ENCODE measurements around the gene CASS4. TPM values are rescaled to one million over a fixed set of nuclear protein-coding genes. Genes with fewer than 3 reads are reported as not detected.
A peak's percentile ranks its signal among the peaks of the same experiment; 100 is the strongest.

The CASS4 gene
- total RNA-seq, 1 experiment from 2014 or later = 0.51 TPM

DNA sequence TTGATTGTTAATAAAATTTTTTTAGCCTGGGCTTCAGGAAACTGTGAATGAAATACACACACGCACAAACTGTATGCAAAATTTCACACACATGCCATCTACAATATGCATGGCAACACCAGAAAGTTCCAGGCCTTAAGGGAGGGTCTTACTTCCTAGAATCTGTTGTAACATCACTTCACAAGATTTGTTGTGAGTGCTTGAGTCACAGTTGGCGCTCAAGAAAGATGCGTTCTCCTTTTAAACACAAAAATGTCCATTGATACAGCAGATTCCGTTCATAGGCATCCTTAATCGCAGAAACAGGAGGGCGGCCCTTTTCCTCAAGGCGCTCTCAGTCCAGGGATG lies 55.9 kb downstream of the CASS4 start:
- in situ Hi-C loops (cut with HindIII; ENCODE audit: low sequenced_read_pairs) = no loop called here
- no peak for DNase-seq (ENCODE audit: low spot score)

DNA sequence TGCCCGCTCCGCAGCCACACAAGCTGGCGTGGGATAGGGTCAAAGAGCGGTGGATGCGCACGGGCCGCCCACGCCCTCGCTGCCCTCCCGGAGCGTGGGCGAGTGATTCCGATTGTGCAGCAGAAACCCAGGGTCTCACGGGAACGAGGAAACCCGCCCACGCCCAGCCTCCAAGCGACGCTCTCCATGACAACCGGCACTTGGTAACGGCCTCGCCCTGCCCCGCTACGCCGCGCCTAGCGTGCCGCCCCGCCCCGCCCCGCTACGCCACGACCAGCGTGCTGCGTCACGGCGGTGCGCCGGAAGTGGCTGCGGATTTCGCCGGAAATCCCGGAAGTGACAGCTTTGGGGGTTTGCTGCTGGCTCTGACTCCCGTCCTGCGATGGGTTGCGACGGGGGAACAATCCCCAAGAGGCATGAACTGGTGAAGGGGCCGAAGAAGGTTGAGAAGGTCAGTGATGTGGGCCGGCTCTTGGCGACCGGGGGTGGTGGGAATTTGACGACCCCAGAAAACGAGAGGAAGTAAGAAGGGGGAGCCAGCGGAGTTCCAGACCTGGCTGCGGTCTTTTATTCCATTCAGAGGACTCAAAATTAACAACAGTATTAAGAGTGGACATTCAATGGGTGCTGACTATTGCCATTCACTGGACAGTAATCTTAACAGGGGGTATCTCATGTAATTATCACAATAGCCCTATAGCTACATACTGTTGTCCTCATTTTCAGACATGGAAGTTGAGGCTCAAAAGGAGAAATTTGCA lies 56.4 kb downstream of the CASS4 start, which contains the start of gene RTF2:
Gene RTF2, plus strand, starts transcription at position 312 of the 761 bp plus-strand sequence. Its CDS starts 71 bp downstream, at position 383.
- DNase-seq (ENCODE audit: low spot score) = peak; percentile 94
- in situ Hi-C loops (cut with HindIII; ENCODE audit: low sequenced_read_pairs) = no loop called here

DNA sequence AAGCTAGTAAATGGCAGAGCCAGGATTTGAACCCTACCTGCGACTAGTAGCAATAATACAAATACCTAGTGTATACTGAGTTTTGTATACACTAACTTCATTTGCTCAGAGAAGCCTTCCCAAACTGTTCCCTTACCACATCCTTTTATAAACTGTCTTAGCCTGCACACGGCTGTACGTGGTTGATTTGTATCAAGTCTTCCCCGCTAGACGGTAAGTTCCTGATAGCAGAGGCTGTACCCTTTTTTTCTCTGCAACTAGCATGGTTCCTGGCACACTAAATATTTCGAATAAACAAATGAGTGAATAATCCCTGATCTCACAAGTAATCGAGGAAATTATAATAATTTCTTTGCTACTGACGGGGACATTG lies 57.0 kb downstream of the CASS4 start:
- in situ Hi-C loops (cut with HindIII; ENCODE audit: low sequenced_read_pairs) = no loop called here
- DNase-seq (ENCODE audit: low spot score) = no peak

DNA sequence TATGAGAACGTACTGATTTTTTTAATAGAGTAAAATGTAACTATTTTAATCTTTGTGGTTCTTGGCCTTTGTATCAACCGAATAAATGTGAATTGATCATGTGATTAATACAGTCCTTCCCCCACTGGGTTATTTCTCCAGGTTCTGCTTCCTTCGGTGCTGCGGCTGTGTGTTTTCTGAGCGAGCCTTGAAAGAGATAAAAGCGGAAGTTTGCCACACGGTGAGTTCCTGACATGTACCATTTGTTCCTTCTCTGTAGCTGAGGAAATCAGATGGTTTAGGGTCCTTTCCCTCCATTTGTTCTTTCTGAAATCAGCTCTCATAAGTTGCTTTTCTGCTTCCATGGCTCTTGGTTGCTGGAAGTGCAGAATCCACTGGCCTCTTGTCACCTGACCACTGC lies 71.9 kb downstream of the CASS4 start:
- no peak for DNase-seq (ENCODE audit: low spot score)
- in situ Hi-C loops (cut with HindIII; ENCODE audit: low sequenced_read_pairs) = no loop called here

DNA sequence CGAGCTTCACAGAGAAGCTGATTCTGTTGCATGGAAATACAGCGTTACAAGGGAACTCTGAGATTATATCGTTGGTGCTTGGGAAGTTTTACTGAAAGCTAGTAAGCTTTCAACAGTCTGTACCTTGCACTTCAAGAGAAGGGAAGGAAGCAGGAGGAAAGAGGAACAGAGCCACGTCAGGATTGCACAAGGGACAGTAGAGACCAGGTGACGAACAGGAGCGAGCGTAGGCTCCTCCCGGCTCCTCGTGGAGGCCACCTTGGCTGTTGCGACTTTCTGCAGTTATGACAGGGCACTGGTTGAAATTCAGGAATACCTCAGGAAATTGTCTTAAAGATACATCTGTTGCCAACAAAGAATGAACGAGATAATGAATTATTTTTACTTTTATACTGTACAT lies 75.2 kb downstream of the CASS4 start:
- DNase-seq (ENCODE audit: low spot score) = no peak

DNA sequence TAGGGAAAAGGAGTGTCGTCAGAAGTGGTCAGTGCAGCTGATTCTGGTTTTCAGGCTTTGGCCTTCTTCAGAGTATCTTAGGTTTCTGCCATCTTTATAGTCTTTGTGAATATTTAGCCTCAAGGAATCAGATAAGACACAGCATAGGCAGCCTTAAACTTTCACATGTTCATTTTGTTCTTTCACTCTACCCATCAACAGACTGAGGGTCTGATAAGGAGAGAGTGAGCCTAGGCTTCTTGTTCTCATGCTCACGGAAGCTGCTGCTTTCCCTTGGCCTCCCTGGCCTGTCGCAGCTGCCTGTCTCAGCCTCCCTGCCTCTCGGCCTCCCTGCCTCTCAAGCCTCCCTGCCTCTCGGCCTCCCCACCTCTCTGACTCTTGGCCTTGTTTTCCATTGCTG lies 76.5 kb downstream of the CASS4 start:
- in situ Hi-C loops (cut with HindIII; ENCODE audit: low sequenced_read_pairs) = no loop called here
- no peak for DNase-seq (ENCODE audit: low spot score)

More for the DNA sequence above, 75.2 kb downstream of the CASS4 start:
- in situ Hi-C loops (cut with HindIII; ENCODE audit: low sequenced_read_pairs) = no loop called here

DNA sequence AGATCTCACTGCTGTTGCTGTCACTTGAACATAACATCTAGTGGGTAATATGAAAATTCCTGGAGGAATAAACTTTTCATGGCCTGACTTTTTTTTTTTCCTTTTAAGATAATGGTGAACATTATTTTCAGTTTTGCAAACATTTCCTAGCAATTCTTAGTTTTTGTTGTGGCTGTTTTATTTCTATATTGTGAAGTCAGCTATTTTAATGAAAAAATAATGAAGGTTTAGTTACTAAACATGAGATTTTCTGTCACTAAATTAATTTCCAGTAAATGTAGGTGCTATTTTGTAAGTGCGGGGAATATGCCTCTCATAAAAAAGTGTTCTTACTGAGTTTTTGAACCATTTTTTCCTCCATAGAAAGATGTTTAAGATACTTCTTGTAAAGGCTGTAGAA lies 89.1 kb downstream of the CASS4 start:
- in situ Hi-C loops (cut with HindIII; ENCODE audit: low sequenced_read_pairs) = no loop called here
- DNase-seq (ENCODE audit: low spot score) = no peak

DNA sequence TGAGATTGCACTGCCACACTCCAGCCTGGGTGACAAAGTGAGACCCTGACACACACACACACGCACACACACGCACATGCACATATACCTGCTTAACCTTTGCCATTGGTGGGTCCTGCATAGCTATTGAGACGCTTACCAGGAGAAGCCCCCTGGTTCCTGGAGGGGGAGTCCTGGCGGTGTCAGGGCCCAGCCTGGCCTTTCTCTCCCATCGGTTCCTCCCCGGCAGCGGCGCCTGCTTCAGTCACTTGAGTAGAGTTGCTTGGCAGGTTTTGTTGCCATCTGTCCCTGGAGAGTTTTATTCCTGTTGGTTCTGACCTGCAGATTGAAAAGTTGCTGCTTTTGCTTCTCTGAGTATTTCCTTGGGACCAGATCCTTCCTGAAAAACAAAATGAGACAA lies 91.9 kb downstream of the CASS4 start:
- peak; percentile 3 for DNase-seq (ENCODE audit: low spot score)
- in situ Hi-C loops (cut with HindIII; ENCODE audit: low sequenced_read_pairs) = no loop called here

DNA sequence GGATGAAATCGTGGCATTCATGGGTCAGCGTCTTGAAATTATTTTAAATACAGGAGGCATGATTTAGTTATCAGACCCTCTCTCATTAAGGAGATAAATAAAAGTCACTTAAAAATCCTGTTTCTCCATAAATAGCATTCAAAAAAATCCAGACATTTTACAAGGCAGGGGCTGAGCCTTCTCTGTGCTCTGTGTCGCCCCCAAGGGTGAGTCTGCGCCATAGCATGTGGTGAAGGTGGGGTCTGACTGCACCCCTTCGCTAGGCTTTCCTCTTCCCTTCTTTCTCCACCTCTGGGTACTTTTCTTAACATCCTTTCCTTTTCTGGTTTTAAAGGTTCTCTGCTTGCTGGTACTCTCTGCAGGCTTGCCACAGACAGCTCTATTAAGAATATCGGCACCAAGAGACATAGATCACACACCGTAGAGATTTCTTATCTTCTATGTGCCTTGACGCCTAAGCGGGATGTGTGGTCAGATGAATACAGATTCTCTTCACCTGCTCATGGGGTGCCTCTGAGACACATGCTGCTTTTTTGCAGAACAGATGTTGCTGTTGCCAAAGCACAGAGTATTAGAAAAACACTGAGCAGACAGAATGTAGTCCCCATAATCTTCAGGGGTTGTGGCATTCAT lies 92.4 kb downstream of the CASS4 start:
- no peak for DNase-seq (ENCODE audit: low spot score)
- in situ Hi-C loops (cut with HindIII; ENCODE audit: low sequenced_read_pairs) = no loop called here

DNA sequence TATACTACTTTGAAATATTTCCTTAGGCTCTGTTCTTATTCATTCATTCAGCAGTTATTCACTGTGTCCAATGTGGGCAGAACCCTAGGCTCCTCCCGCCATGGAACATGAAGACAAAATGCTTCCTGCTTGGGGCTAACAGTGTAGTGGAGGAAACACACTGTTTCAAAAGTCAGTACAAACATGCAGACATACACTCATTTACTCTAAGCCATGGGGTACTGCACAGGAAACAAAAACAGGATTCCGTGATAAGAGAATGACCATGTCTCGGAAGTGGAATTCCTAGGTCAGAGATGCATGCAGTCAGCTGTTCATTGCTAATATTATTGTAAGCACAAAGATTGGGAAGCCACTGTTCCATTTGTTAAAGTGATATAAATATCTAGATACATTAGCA lies 94.0 kb downstream of the CASS4 start:
- DNase-seq (ENCODE audit: low spot score) = no peak
- in situ Hi-C loops (cut with HindIII; ENCODE audit: low sequenced_read_pairs) = no loop called here

Other genes with a start within 250 kb of the CASS4 start
- gene MC3R, start 163.5 kb upstream of the CASS4 start, total RNA-seq (2014; rRNA removed; shearing (Covaris generic)) = not detected in 2 replicates
- gene FAM210B, start 53.3 kb upstream of the CASS4 start, total RNA-seq (2014; rRNA removed; shearing (Covaris generic)) = 18.3 and 20.4 TPM in 2 replicates
- gene AURKA, start 20.0 kb upstream of the CASS4 start, total RNA-seq (2014; rRNA removed; shearing (Covaris generic)) = 65.2 and 100 TPM in 2 replicates
- gene CSTF1, start 19.6 kb upstream of the CASS4 start, total RNA-seq (2014; rRNA removed; shearing (Covaris generic)) = 54.6 and 76.4 TPM in 2 replicates
- 69.3 and 82.8 TPM in 2 replicates for gene RTF2, start 56.4 kb downstream of the CASS4 start, total RNA-seq (2014; rRNA removed; shearing (Covaris generic))
- gene FAM209A, start 112.5 kb downstream of the CASS4 start, total RNA-seq (2014; rRNA removed; shearing (Covaris generic)) = not detected in 2 replicates
- gene FAM209B, start 121.0 kb downstream of the CASS4 start, total RNA-seq (2014; rRNA removed; shearing (Covaris generic)) = not detected in 2 replicates
- gene TFAP2C, start 217.0 kb downstream of the CASS4 start, total RNA-seq (2014; rRNA removed; shearing (Covaris generic)) = 0.12 and 0.27 TPM in 2 replicates

Measured in G401 (cell line).